ENCODE results near the gene ALKBH5.

The ALKBH5 gene

DNA sequence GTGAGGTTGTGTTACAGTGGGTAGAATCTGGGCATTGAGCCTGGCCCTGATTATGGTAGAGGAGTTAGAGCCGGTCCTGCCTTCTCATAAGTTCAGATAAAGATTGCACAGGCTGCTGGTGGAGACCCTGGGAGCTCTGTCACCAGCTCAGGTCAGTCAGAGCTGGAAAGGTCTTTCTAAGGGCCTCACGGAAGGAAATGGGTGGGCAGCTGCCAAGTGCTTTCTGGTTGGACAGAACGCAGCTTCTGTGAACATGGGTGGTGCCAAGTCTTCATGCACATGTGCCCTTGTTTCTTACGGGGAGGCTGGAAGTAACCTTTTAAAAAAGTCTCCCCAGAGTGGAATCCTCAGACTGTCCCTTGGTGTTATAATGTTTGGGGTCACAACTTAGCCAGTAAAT lies 14.9 kb downstream of the ALKBH5 start:
- Histone ChIP-seq H2AFZ (ENCODE audit: low read depth, low read length) (no peak overlapping the region), H3K9ac (ENCODE audit: low read length) (no peak overlapping the region), H3K36me3 (ENCODE audit: control insufficient read depth in 1 of 2, insufficient read depth in 2 of 2, low read depth in 1 of 2, low read length in 2 of 2) (peaks cover 58 to 79% of the 10 kb centered on the region in 2 experiments), H2BK120ac (ENCODE audit: low read depth, low read length) (no peak overlapping the region), H4K91ac (ENCODE audit: low read length) (no peak overlapping the region), H3K4ac (ENCODE audit: low read depth in 1 of 2, low read length in 2 of 2) (no peak overlapping the region), H3K14ac (ENCODE audit: low read length in 2 of 2) (no peak overlapping the region), H4K8ac (ENCODE audit: low read length) (no peak overlapping the region), H2AK5ac (ENCODE audit: low read length, severe bottlenecking) (no peak overlapping the region), H2BK5ac (ENCODE audit: low read depth, low read length, poor library complexity, severe bottlenecking) (no peak overlapping the region), H3K9me3 (ENCODE audit: control insufficient read depth, low read length) (no peaks in the 10 kb centered on the region), H3K79me1 (replicated peaks; ENCODE audit: low read length, poor library complexity, severe bottlenecking) (peaks cover 26% of the 10 kb centered on the region), H3K4me3 (ENCODE audit: insufficient read depth in 1 of 2, low read depth in 1 of 2, low read length in 2 of 2) (no peak overlapping the region), H2BK15ac (ENCODE audit: low read depth, poor library complexity, severe bottlenecking) (no peak overlapping the region), H3K4me1 (ENCODE audit: control insufficient read depth, insufficient read depth, low read depth, low read length) (peaks cover 6% of the 10 kb centered on the region), H3K27ac (ENCODE audit: low read length, poor library complexity, severe bottlenecking) (no peak overlapping the region), H3K4me2 (ENCODE audit: low read length, poor library complexity, severe bottlenecking) (no peak overlapping the region), H2BK12ac (ENCODE audit: low read length in 2 of 2) (no peak overlapping the region), H3K18ac (ENCODE audit: low read depth in 1 of 2, low read length in 2 of 2) (no peak overlapping the region), H3K27me3 (ENCODE audit: control insufficient read depth in 1 of 2, insufficient read depth in 1 of 2, low read length in 2 of 2) (no peaks in the 10 kb centered on the region), H3K23ac (ENCODE audit: low read length in 2 of 2) (no peak overlapping the region)
- WGBS, result 93% methylated on average over 4 of the region's 4 CpGs
- DNase-seq, result no peak

DNA sequence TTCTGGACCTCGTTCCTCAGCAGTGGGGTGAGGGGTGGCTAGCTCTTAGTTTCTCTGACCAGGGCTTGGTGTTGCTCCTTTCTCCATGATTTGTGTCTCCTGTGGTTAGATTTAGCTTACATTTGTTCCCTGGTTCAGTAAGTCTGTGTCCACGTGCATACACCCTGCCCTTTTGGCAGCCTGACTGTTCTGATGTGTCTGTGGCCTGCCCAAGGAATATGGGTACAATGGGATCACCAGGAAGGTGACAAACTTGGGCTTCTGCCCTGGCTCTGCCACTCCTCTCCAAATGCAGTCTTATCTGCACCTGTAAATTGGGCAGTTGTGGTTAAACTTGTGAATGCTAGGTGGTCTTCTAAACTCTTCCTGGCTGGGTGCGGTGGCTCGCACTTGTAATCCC lies 17.5 kb downstream of the ALKBH5 start:
- Histone ChIP-seq H3K4me3 (ENCODE audit: insufficient read depth in 1 of 2, low read depth in 1 of 2, low read length in 2 of 2) (no peak overlapping the region), H3K36me3 (ENCODE audit: control insufficient read depth in 1 of 2, insufficient read depth in 2 of 2, low read depth in 1 of 2, low read length in 2 of 2) (peaks cover 72 to 80% of the 10 kb centered on the region in 2 experiments), H2BK12ac (ENCODE audit: low read length in 2 of 2) (no peak overlapping the region), H3K18ac (ENCODE audit: low read depth in 1 of 2, low read length in 2 of 2) (no peak overlapping the region), H3K4ac (ENCODE audit: low read depth in 1 of 2, low read length in 2 of 2) (no peak overlapping the region), H3K9ac (ENCODE audit: low read length) (no peak overlapping the region), H4K8ac (ENCODE audit: low read length) (no peak overlapping the region), H3K79me1 (replicated peaks; ENCODE audit: low read length, poor library complexity, severe bottlenecking) (peaks cover 34% of the 10 kb centered on the region), H2AK5ac (ENCODE audit: low read length, severe bottlenecking) (no peak overlapping the region), H2AFZ (ENCODE audit: low read depth, low read length) (no peak overlapping the region), H2BK15ac (ENCODE audit: low read depth, poor library complexity, severe bottlenecking) (no peak overlapping the region), H3K9me3 (ENCODE audit: control insufficient read depth, low read length) (no peaks in the 10 kb centered on the region), H2BK5ac (ENCODE audit: low read depth, low read length, poor library complexity, severe bottlenecking) (no peak overlapping the region), H3K4me1 (ENCODE audit: control insufficient read depth, insufficient read depth, low read depth, low read length) (peaks cover 6% of the 10 kb centered on the region), H3K27ac (ENCODE audit: low read length, poor library complexity, severe bottlenecking) (no peak overlapping the region), H4K91ac (ENCODE audit: low read length) (no peak overlapping the region), H3K14ac (ENCODE audit: low read length in 2 of 2) (no peak overlapping the region), H3K23ac (ENCODE audit: low read length in 2 of 2) (no peak overlapping the region), H2BK120ac (ENCODE audit: low read depth, low read length) (no peak overlapping the region), H3K27me3 (ENCODE audit: control insufficient read depth in 1 of 2, insufficient read depth in 1 of 2, low read length in 2 of 2) (no peaks in the 10 kb centered on the region), H3K4me2 (ENCODE audit: low read length, poor library complexity, severe bottlenecking) (no peak overlapping the region)
- WGBS, result 91% methylated on average over 4 of the region's 4 CpGs
- DNase-seq, result no peak

DNA sequence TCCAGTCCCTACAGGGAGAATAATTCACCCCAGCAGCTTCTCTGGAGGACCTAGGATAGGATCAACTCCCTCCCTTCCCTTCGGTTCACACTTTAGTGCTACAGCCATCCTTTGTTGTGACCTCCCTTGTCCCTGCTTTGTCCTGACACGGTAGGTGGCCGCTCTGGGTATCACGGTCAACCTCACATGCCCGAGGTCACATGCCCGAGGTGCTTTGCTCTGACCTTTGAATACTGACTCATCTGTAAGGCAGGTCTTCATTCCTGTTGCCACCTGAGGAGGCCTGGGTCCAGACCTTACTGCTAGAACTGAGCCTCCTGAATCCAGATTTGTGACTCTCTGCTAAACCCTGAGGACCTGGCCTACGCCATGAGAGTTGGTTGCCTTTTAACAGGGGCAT lies 19.7 kb downstream of the ALKBH5 start:
- no peak overlapping the region for H2BK12ac ChIP-seq (ENCODE audit: low read length in 2 of 2)
- no peak overlapping the region for H2BK5ac ChIP-seq (ENCODE audit: low read depth, low read length, poor library complexity, severe bottlenecking)
- no peak overlapping the region for H3K27ac ChIP-seq (ENCODE audit: low read length, poor library complexity, severe bottlenecking)
- H3K14ac ChIP-seq (ENCODE audit: low read length in 2 of 2), result no peak overlapping the region
- H2AFZ ChIP-seq (ENCODE audit: low read depth, low read length), result no peak overlapping the region
- H2BK120ac ChIP-seq (ENCODE audit: low read depth, low read length), result no peak overlapping the region
- H3K79me1 ChIP-seq (replicated peaks; ENCODE audit: low read length, poor library complexity, severe bottlenecking), result peaks cover 34% of the 10 kb centered on the region
- H3K36me3 ChIP-seq (ENCODE audit: control insufficient read depth in 1 of 2, insufficient read depth in 2 of 2, low read depth in 1 of 2, low read length in 2 of 2), result peaks cover 73 to 78% of the 10 kb centered on the region in 2 experiments
- H2AK5ac ChIP-seq (ENCODE audit: low read length, severe bottlenecking), result no peak overlapping the region
- H3K18ac ChIP-seq (ENCODE audit: low read depth in 1 of 2, low read length in 2 of 2), result no peak overlapping the region
- DNase-seq, result no peak
- no peak overlapping the region for H3K4ac ChIP-seq (ENCODE audit: low read depth in 1 of 2, low read length in 2 of 2)
- no peak overlapping the region for H4K8ac ChIP-seq (ENCODE audit: low read length)
- H3K9me3 ChIP-seq (ENCODE audit: control insufficient read depth, low read length), result no peaks in the 10 kb centered on the region
- H3K4me2 ChIP-seq (ENCODE audit: low read length, poor library complexity, severe bottlenecking), result no peak overlapping the region
- WGBS, result 77% methylated on average over 7 of the region's 7 CpGs
- no peak overlapping the region for H3K9ac ChIP-seq (ENCODE audit: low read length)
- H3K27me3 ChIP-seq (ENCODE audit: control insufficient read depth in 1 of 2, insufficient read depth in 1 of 2, low read length in 2 of 2), result no peaks in the 10 kb centered on the region
- no peak overlapping the region for H3K4me3 ChIP-seq (ENCODE audit: insufficient read depth in 1 of 2, low read depth in 1 of 2, low read length in 2 of 2)
- no peak overlapping the region for H2BK15ac ChIP-seq (ENCODE audit: low read depth, poor library complexity, severe bottlenecking)
- H4K91ac ChIP-seq (ENCODE audit: low read length), result no peak overlapping the region
- H3K23ac ChIP-seq (ENCODE audit: low read length in 2 of 2), result no peak overlapping the region
- H3K4me1 ChIP-seq (ENCODE audit: control insufficient read depth, insufficient read depth, low read depth, low read length), result peaks cover 6% of the 10 kb centered on the region

DNA sequence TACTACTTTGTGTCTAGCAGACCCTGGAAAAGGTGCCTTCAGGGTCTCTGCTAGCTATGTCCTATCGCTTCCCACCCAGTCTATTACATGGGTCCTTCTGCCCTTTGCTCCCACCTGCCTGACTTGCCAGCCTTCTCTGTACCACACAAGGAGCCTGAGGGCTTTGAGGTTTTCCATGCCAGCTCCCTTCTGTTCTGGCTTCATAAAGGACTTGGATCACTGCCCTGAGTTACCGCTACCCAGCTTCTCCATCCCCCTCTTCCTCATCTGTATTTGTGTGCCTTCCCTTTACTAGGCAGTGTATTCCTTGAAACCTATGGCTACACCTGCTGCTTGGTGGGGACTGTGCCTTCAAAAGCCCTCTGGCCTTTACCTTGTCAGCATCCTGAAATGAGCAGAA lies 22.2 kb downstream of the ALKBH5 start:
- H3K14ac ChIP-seq (ENCODE audit: low read length in 2 of 2), result no peak overlapping the region
- 96% methylated on average over 2 of the region's 2 CpGs for WGBS
- H2BK12ac ChIP-seq (ENCODE audit: low read length in 2 of 2), result no peak overlapping the region
- H3K23ac ChIP-seq (ENCODE audit: low read length in 2 of 2), result no peak overlapping the region
- no peak overlapping the region for H3K9ac ChIP-seq (ENCODE audit: low read length)
- H2BK5ac ChIP-seq (ENCODE audit: low read depth, low read length, poor library complexity, severe bottlenecking), result no peak overlapping the region
- no peak overlapping the region for H2AK5ac ChIP-seq (ENCODE audit: low read length, severe bottlenecking)
- no peak overlapping the region for H3K27ac ChIP-seq (ENCODE audit: low read length, poor library complexity, severe bottlenecking)
- peaks cover 77 to 81% of the 10 kb centered on the region in 2 experiments for H3K36me3 ChIP-seq (ENCODE audit: control insufficient read depth in 1 of 2, insufficient read depth in 2 of 2, low read depth in 1 of 2, low read length in 2 of 2)
- H3K4ac ChIP-seq (ENCODE audit: low read depth in 1 of 2, low read length in 2 of 2), result no peak overlapping the region
- peaks cover 6% of the 10 kb centered on the region for H3K4me1 ChIP-seq (ENCODE audit: control insufficient read depth, insufficient read depth, low read depth, low read length)
- H4K8ac ChIP-seq (ENCODE audit: low read length), result no peak overlapping the region
- no peak overlapping the region for H2BK120ac ChIP-seq (ENCODE audit: low read depth, low read length)
- DNase-seq, result no peak
- H2AFZ ChIP-seq (ENCODE audit: low read depth, low read length), result no peak overlapping the region
- H4K91ac ChIP-seq (ENCODE audit: low read length), result no peak overlapping the region
- H2BK15ac ChIP-seq (ENCODE audit: low read depth, poor library complexity, severe bottlenecking), result no peak overlapping the region
- no peak overlapping the region for H3K4me2 ChIP-seq (ENCODE audit: low read length, poor library complexity, severe bottlenecking)
- no peak overlapping the region for H3K18ac ChIP-seq (ENCODE audit: low read depth in 1 of 2, low read length in 2 of 2)
- no peak overlapping the region for H3K4me3 ChIP-seq (ENCODE audit: insufficient read depth in 1 of 2, low read depth in 1 of 2, low read length in 2 of 2)
- no peaks in the 10 kb centered on the region for H3K27me3 ChIP-seq (ENCODE audit: control insufficient read depth in 1 of 2, insufficient read depth in 1 of 2, low read length in 2 of 2)
- H3K79me1 ChIP-seq (replicated peaks; ENCODE audit: low read length, poor library complexity, severe bottlenecking), result peaks cover 37% of the 10 kb centered on the region
- no peaks in the 10 kb centered on the region for H3K9me3 ChIP-seq (ENCODE audit: control insufficient read depth, low read length)
